ENCODE results near the gene COL21A1.

Gene COL21A1

DNA sequence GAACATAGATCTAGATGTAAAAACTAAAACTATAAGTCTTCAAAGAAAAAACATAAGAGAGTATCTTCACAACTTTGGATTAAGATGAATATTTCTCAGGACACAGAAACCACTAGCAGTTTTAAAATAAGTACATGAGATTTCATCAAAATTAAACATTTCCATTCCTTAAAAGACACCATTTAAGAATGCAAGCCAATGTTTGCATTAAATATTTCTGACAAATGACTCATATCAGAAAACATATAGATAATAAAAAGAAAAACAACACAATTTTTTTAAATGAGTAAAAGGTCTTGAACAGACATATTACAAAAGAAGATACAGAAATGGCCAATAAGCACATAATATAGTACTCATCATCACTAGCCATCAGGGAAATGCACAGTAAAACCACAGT is 59.7 kb downstream of the COL21A1 start:
- DNase-seq (ENCODE audit: low spot score) = no peak

DNA sequence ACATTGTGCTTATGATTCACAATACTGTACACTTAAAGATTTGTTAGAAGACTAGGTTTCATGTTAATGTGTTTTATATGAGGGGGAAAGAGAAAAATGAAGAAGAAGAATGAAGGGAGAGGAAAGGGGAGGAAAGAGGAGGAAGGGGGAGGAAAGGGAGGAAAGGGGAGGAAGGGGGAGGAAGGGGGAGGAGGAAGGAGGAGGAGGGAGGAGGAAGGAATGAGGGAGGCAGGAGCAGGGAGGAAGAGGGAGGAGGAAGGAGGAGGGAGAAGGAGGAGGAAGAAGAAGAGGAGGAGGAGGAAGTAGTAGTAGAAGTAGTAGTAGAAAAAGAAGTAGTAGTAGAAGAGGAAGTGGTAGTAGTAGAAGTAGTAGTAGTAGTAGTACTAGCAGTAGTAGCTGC is 70.6 kb downstream of the COL21A1 start:
- no peak for DNase-seq (ENCODE audit: low spot score)

DNA sequence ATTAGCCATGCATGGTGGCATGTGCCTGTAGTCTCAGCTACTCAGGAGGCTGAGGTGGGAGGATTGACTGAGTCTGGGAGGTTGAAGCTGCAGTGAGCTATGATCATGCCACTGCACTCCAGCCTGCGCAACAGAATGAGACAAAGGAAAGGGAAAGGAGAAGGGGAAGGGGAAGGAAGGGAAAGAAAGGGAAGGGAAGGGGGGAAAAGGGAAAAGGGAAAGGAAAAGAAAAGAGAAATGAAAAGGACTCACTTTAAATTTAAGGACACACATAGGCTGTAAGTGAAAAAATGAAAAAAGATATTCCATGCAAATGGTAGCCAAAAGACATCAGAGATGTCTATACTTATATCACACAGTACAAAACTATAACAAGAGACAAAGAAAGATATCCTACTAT is 74.2 kb downstream of the COL21A1 start:
- DNase-seq (ENCODE audit: low spot score) = no peak

DNA sequence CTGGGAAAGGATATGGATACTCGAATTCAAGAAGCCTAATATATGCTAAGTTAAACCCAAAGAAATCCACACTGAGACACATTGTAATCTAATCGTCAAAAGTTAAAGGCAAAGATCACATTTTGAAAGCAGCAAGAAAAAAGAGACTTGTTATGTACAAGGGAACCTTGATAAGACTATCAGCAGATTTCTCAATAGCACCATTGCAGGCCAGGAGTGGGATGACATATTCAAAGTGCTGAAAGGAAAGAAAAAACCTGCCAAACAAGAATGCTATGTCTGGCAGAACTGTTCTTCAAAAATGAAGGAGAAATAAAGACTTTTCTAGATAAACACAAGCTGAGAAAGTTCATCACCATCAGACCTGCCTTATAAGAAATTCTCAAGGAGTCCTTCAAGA is 75.2 kb downstream of the COL21A1 start:
- no peak for DNase-seq (ENCODE audit: low spot score)

DNA sequence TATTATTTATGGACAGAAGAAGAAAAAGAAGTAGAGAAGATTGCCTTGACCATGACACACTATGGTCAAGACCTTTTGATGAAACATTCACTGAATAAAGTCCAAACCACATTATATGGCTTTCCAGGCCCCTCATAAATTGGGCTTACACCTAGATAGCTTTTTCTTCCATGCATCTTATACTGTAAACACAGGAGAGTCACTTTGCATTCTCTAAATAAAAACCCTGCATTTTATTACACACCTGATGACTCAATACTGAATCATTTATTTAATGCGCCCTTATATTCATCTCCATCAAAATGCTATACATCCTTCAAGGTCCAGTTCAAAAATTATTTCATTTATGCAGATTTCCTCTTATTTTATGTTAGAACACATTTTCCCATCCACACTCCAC is 78.0 kb downstream of the COL21A1 start:
- DNase-seq (ENCODE audit: low spot score) = no peak

DNA sequence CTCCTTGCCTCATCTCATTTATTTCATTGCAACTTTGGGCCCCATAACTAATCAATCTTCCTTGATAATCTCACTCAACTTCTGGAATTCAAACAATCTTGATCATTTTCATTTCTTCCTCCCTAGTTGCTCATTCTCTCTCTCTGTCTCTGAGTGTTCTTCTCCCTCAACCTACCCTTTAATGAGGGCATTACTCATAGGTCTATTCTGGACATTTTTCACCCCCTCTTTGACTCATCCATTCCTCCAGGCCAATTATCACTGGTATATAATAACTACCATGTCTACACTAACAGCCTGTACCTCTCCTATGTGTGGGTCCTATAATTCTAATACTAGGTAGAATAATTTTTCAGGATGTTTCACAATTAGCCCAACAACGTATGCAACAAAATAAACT is 78.8 kb downstream of the COL21A1 start:
- DNase-seq (ENCODE audit: low spot score) = no peak

DNA sequence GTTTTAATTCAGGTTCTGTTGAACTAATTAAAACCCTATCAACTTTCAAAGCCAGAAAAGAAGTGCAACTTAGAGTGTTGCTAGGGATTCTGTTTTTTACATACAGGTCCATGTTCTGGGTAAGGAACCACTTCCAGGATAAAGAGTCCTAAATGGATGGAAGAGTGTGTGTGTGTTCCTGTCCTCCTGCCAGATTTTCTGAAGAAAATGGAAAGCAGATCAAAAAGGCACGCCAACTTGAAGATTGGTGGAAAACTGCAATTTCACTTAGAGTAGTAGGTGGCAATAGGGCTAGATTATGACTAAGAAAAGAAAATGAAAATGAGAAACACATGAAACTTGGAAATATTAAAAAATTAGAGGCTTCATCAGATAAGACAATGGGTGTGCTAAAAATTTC is 85.3 kb downstream of the COL21A1 start:
- DNase-seq (ENCODE audit: low spot score) = no peak

DNA sequence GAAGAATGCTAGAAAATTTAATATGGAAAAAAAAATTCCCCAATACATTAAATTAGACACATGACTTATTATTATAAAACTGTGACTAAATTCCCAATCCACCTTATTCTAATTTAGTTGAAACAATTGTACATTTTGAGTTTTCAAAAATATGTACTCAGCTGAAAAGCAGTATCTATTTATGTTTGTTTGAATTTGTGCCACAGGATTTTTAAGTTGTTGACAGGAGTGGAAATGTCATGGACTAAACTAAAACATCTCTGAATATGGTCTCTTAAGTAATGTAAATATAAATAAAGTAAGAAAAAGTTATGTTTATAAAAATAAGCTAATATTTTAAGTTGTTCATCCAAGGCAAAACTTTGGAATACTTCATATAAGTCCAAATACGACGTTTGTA is 86.9 kb downstream of the COL21A1 start:
- DNase-seq (ENCODE audit: low spot score) = no peak

DNA sequence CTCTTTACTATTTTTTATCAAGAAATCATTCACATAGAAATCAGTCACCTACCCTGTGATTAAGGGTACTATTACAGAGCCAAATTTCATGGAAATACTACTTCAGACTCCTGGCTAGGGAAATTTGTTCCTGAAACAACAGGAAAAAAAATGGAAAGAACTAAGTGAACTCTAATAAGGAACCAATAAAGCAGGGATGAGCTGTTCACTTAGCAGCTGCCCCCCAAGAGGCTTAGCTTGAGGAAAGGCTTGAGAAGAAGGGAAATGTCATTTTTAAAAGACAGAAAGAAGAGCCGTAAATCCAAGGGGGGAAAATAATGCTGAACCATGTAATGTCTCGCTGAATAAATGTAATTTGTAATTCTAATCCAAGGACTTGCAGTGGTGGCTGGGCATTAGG is 88.8 kb downstream of the COL21A1 start:
- no peak for DNase-seq (ENCODE audit: low spot score)

DNA sequence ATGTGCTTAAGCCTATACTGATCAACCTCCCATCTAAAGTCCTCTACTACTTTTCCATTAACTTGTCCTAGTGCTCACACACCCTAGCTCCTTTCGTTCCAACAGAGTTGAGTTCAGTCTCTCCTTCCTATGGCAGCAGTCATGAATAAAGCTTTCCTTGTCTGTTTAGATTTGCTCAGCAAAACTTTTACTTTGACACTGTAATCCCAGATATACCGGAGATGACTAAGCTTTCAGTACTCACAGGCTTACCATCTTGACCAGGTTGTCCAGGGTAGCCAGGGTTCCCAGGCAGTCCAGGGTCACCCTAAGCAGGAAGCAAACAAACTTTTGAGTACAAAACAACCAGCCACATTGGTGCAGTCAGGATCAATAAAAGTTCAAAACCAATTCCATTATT is 90.7 kb downstream of the COL21A1 start:
- DNase-seq (ENCODE audit: low spot score) = no peak

DNA sequence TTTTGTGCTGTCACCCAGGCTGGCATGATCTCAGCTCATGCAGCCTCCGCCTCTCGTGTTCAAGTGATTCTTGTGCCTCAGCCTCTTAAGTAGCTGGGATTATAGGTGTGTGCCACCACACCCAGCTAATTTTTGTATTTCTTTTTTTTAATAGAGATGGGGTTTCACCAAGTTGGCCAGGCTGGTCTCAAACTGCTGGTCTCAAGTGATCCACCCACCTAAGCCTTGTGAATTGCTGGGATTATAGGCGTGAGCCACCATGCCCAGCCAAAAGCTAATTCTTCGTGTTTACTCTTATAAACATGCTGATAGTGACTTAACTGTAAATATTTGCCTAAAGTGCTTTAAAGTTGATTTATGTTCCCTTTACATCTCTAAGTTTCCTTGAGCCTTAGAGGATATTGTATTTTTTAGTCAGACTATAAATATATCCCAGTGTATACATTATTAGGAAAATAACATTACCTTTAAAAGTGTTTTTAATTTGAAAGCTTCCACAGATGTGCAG is 91.7 kb downstream of the COL21A1 start:
- DNase-seq (ENCODE audit: low spot score) = no peak

DNA sequence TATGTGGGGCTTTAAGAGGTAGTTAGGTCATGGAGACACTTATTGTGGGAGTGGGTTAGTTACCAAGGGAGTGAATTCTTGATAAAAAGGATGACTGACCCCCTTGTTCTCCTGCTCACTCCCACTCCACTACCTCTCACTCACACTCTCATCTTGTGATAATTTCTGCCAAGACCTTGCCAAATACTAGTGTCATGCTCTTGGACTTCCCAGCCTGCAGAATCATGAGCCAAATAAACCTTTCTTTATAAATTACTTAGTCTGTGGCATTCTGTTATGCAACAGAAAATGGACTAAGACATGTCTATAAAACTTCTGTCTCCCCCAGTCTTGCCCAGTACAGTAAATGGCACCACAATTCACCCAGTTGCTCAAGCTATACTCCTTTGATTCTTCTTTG is 93.3 kb downstream of the COL21A1 start:
- no peak for DNase-seq (ENCODE audit: low spot score)

DNA sequence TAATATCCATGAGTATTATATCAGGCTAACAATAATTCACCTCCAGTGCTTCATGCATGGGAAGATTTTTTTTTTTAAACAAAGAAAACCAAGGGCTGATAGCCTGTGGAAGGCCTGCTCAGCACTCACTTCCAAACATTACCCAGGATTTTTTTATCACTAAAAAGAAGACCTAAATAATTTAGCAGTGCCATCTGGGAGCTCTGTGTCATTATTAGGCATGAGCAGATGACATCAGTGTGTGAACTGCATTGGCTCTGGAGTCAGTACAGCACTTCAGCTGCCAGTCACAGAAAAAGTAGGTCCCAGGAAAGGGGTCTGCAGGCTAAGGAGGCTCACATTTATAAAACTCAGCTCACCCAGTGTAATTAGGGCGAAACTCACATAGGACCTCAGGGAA is 94.8 kb downstream of the COL21A1 start:
- DNase-seq (ENCODE audit: low spot score) = no peak

DNA sequence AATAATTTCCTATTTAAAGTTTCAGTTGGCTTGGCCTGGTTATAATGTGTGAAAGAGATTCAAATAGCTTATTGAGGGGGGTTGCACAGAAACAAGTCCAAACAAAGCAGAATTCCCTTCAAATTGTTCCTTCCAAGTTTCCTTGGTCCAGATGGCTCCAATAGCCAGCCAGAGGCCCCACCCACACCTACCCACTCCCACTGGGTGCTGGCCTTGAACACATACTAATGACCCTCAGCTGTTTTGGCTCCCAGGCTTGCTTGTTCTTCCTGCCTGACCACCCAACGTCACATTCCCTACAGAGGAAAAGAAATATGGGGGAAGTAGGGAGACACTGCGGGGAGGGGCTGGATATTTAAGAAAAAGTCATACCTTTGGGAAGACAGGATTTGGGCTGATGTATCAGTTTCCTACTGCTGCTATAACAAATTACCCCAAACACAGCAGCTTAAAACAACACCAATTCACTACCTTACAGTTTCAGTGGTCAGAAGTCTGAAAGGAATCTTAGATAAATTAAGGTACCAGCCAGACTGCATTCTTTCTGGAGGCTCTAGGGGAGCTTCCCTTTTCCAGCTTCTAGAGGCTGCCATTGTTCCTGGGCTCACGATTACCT is 95.7 kb downstream of the COL21A1 start:
- DNase-seq (ENCODE audit: low spot score) = no peak

DNA sequence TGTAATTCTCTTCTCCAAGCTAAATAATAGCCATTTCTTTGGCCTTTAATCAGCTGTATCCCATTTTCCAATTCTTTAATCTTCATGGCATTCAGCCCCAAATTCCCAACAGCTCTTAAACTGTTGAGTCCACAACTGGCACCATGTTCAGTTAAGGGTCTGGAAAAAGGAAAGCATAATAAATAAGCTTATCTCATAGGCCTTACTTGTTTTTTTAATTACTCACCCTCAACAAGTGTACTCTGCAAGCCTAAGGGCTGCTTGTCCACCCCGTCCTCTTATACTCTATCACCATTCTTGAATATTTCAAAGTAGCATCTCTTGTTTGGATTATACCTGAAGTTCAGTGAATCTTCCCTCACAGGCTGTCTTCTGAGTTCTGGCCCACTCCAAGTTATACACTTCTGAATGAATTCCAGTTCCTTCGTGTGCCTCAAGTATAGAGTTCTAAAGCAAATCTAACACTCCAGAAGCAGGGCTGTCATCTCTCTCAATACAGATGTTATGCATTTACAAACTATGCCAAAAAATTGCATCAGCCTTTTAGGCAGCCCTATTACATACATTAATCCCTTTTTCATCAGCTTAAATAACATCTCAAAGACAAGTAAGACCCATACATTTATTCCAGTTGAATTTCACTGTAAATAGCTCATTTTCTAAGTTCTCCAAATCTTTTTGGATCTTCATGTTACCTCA is 98.7 kb downstream of the COL21A1 start:
- no peak for DNase-seq (ENCODE audit: low spot score)

DNA sequence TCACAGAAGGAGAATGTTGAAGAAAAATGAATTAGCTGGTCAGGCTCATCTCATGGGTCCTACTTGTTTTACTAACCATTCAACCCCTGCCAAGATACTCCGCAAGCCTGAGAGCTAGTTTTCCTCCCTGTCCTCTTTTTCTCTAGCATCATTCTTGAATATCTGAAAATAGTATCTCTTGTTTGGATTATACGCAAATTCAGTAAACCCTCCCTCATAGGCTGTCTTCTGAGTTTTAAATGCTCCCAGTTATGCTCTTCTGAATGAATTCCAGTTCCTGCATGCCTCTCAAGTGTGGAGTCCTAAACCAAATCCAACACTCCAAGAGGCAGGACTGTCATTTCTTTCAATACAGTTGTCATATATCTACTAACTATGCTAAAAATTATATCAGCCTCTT is 99.6 kb downstream of the COL21A1 start:
- DNase-seq (ENCODE audit: low spot score) = no peak

DNA sequence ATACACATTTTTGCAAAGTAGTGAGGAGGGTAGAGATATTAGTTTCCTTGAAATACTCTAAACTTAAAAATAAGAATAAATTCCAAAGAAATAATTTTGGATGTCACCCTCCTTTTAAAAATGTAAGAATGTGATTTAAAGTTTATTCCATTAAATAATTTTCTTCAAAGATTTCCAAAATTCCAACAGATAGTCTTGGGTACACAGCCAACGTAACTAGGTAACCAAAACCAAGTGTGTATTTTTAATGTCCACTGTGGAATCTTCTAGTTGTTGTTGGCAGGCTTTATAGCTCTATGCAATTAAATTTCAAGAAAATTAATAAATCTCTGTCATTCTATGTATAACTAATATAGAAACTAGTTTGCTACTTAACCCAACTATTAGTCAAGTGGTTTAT is 101.3 kb downstream of the COL21A1 start:
- no peak for DNase-seq (ENCODE audit: low spot score)

DNA sequence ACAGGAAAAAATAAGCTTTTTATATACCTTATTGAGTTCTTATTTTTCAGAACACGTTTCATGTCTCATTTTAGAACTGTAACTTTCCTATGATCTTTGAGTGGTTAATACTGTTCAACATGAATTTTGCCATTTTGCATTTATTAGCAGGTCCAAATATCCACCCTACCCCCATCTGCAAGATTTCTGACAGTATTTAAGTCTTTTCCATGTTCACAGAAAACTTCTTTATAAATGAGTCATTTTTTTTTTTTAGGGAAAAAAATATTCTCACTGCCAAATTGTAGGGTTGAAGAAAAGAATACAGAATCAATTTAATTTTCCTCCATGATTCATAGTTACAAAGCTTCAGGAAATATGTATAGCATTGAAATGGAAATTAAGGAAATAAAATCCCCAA is 101.8 kb downstream of the COL21A1 start:
- no peak for DNase-seq (ENCODE audit: low spot score)

DNA sequence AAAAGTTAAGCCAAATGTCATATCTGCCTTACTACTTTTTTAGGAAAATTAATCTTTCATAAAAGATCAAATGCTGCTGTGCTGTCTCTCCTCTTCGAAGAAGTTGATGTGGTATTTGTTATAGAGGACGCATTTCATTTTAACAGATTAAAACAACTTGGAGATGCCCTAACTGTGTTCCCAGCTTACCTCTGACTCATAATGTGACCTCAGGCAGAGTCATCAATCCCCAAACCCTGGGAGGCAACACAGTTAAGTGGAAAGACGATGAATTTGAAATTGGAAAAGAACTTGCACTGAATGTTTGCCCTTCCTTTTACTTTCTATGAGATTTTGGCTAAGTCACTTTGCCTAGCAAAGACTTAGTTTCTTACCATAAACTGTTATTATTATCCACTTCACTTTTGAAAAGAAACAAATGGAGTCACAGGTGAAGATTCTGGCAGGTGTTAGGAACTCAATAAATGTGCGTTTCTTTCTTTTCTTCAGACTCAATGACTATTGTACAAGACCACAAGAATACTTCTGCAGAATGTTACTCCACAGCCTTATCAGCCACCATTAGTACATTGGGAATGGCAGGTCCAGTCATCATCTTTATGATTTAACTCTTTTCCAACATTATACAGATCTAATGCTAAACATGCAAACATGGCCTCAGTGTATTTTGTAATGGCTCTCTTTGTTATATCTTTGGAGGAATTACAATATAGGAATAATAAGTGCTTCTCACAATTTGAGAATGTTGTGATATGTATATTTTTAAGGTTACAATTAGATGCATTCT is 102.6 kb downstream of the COL21A1 start:
- DNase-seq (ENCODE audit: low spot score) = no peak

DNA sequence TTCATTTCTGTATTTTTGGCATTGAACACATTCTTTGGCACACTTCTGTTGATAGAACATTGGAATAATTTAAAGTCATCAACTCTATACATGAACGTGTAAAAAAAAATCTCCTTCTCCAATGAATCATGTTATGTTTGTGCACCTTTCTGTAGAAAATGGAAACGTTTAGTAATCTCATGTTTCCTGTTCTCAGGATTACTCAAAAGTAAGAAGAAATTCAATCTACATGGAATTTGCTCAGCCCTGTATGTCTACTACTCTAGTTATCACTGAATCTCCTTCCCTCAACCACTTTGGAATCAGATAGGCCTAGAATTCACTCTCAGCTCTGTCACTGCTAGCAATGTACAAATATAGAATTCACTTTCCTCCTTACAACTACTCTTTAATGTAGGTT is 103.6 kb downstream of the COL21A1 start:
- DNase-seq (ENCODE audit: low spot score) = no peak

DNA sequence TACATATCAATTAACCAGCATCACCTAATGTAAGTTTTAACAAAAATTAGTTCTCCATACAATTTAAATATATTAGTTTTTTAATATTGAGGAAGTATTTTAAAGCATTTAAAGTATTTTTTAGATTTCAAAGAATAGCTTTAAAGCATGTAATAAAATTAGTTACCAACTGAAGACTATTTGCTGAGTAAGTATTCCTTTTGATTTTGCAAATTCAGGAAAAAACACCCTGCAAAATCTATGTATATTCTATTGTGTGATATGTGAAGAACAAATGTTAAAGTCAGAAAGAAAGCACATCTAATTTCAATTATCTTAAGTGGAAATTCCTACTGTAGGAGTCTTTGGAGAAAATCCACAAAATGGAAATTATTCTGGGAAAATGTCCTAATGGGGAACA is 107.3 kb downstream of the COL21A1 start:
- DNase-seq (ENCODE audit: low spot score) = no peak

DNA sequence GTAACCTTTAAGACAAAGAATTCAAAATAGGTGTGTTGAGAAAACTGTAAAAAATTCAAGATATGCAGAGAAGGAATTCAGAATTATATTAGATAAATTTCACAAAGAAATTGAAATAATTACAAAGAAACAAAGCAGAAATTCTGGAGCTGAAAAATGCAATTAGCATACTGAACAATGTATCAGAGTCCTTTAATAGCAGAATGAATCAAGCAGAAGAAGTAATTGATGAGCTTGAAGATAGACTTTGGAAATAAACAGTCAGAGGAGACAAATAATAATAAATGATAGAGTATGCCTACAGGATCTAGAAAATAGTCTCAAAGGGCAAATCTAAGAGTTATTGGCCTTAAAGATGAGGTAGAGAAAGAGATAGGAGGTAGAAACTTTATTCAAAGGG is 131.7 kb downstream of the COL21A1 start:
- no peak for DNase-seq (ENCODE audit: low spot score)

DNA sequence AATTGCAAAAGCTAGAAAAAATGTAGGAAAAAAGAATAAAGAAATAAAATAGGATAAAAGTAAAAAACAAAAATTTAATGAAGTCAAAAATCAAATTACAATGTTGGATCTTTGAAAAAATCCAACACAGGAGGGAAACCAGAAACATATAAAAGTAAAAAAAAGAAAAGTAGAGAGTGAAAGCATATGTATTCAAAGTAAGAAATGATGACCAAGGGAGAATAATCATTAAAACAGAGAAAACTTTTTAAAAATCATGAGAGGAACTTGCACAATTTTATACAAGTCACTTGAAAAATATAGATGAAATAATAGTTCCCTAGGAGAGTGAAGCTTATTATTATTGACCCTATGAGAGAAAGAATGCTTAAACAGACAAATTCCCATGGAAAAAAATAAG is 138.2 kb downstream of the COL21A1 start:
- no peak for DNase-seq (ENCODE audit: low spot score)
